ENCODE results near the gene FDX1.

The FDX1 gene

GRCh38 chr11:110488446-110488845 lies 58.7 kb downstream of the FDX1 start:
- H3K4me3 ChIP-seq (replicated peaks; ENCODE audit: insufficient read depth, low read length) = no peak overlapping the region
- DNase-seq (ENCODE audit: low read depth in 1 of 2, low spot score in 1 of 2) = no peak
- TF ChIP-seq POLR2AphosphoS5 (IDR thresholded peaks at IDR 0.05; ENCODE audit: low read depth) (no peak), REST (IDR thresholded peaks at IDR 0.05; ENCODE audit: insufficient replicate concordance, low read depth) (no peak), SPI1 (IDR thresholded peaks at IDR 0.05; ENCODE audit: borderline replicate concordance, low read depth) (no peak), GABPA (IDR thresholded peaks at IDR 0.05; ENCODE audit: low read depth) (no peak), CTCF (IDR thresholded peaks at IDR 0.05; ENCODE audit: insufficient read depth, low read length) (no peak)
- no peaks in the 10 kb centered on the region for H3K27me3 ChIP-seq (ENCODE audit: insufficient read depth, poor library complexity, severe bottlenecking)
- no peak overlapping the region for H3K27ac ChIP-seq (replicated peaks)

GRCh38 chr11:110490886-110491285 lies 61.1 kb downstream of the FDX1 start:
- no peak overlapping the region for H3K4me3 ChIP-seq (replicated peaks; ENCODE audit: insufficient read depth, low read length)
- no peak for TF ChIP-seq CTCF (IDR thresholded peaks at IDR 0.05; ENCODE audit: insufficient read depth, low read length)
- TF ChIP-seq SPI1 (IDR thresholded peaks at IDR 0.05; ENCODE audit: borderline replicate concordance, low read depth) = no peak
- no peak for TF ChIP-seq POLR2AphosphoS5 (IDR thresholded peaks at IDR 0.05; ENCODE audit: low read depth)
- no peak for TF ChIP-seq GABPA (IDR thresholded peaks at IDR 0.05; ENCODE audit: low read depth)
- no peak for TF ChIP-seq REST (IDR thresholded peaks at IDR 0.05; ENCODE audit: insufficient replicate concordance, low read depth)
- no peak overlapping the region for H3K27ac ChIP-seq (replicated peaks)
- H3K27me3 ChIP-seq (ENCODE audit: insufficient read depth, poor library complexity, severe bottlenecking) = no peaks in the 10 kb centered on the region
- DNase-seq (ENCODE audit: low read depth in 1 of 2, low spot score in 1 of 2) = peak in 1 of 2 experiments; percentile 32

- Histone ChIP-seq H3K27ac (replicated peaks) (no peak overlapping the region), H3K4me3 (replicated peaks; ENCODE audit: insufficient read depth, low read length) (no peak overlapping the region), H3K27me3 (ENCODE audit: insufficient read depth, poor library complexity, severe bottlenecking) (no peaks in the 10 kb centered on the region)
- DNase-seq (ENCODE audit: low read depth in 1 of 2, low spot score in 1 of 2) = no peak
- TF ChIP-seq CTCF (IDR thresholded peaks at IDR 0.05; ENCODE audit: insufficient read depth, low read length) (no peak), GABPA (IDR thresholded peaks at IDR 0.05; ENCODE audit: low read depth) (no peak), REST (IDR thresholded peaks at IDR 0.05; ENCODE audit: insufficient replicate concordance, low read depth) (no peak), POLR2AphosphoS5 (IDR thresholded peaks at IDR 0.05; ENCODE audit: low read depth) (no peak), SPI1 (IDR thresholded peaks at IDR 0.05; ENCODE audit: borderline replicate concordance, low read depth) (no peak)
These were observed 62.0 kb downstream of the FDX1 start for GRCh38 chr11:110491577-110492320.
